ENCODE measurements around the gene CTNNBIP1. TPM values are rescaled to one million over a fixed set of nuclear protein-coding genes. Genes with fewer than 3 reads are reported as not detected.
A peak's percentile ranks its signal among the peaks of the same experiment; 100 is the strongest.

CTNNBIP1 gene
- total and polyA plus RNA-seq, 2 donors from 2014 or later: 21.9 to 26.4 TPM

- DNase-seq (no peak), FAIRE-seq (no peak)
- H3K9me3 ChIP-seq (ENCODE audit: control insufficient read depth in 2 of 3, insufficient read depth in 1 of 3, low read length in 3 of 3): no peaks in the 10 kb centered on the region
- peaks cover 0 to 5% (median 2%) of the 10 kb centered on the region in 3 donors for H3K4me1 ChIP-seq (ENCODE audit: control insufficient read depth in 2 of 3, insufficient read depth in 2 of 3, low read depth in 1 of 3, low read length in 3 of 3)
- no peak for TF ChIP-seq CTCF (IDR thresholded peaks at IDR 0.05; ENCODE audit: borderline replicate concordance, extremely low read depth, insufficient read depth)
- no peak overlapping the region for H3K9ac ChIP-seq (ENCODE audit: low read length in 3 of 3)
- intact Hi-C loops (cut with DNase I): no loop called here
- H3K27ac ChIP-seq (ENCODE audit: low read depth in 2 of 2, low read length in 2 of 2): no peak overlapping the region
- H3K27me3 ChIP-seq (ENCODE audit: control insufficient read depth, insufficient read depth, low read length): no peaks in the 10 kb centered on the region
- H3K4me3 ChIP-seq (ENCODE audit: low read length in 3 of 3): no peak overlapping the region
- H3K36me3 ChIP-seq (ENCODE audit: control insufficient read depth in 2 of 3, insufficient read depth in 3 of 3, low read length in 3 of 3): no peaks in the 10 kb centered on the region
Observed at GRCh38 chr1:9816199-9816598, 93.9 kb downstream of the CTNNBIP1 start.

- peaks cover 0 to 7% (median 2%) of the 10 kb centered on the region in 3 donors for H3K4me1 ChIP-seq (ENCODE audit: control insufficient read depth in 2 of 3, insufficient read depth in 2 of 3, low read depth in 1 of 3, low read length in 3 of 3)
- no peaks in the 10 kb centered on the region for H3K9me3 ChIP-seq (ENCODE audit: control insufficient read depth in 2 of 3, insufficient read depth in 1 of 3, low read length in 3 of 3)
- no peak overlapping the region for H3K27ac ChIP-seq (ENCODE audit: low read depth in 2 of 2, low read length in 2 of 2)
- no peak for TF ChIP-seq CTCF (IDR thresholded peaks at IDR 0.05; ENCODE audit: borderline replicate concordance, extremely low read depth, insufficient read depth)
- no peaks in the 10 kb centered on the region for H3K27me3 ChIP-seq (ENCODE audit: control insufficient read depth, insufficient read depth, low read length)
- no peak for DNase-seq
- H3K36me3 ChIP-seq (ENCODE audit: control insufficient read depth in 2 of 3, insufficient read depth in 3 of 3, low read length in 3 of 3): no peaks in the 10 kb centered on the region
- FAIRE-seq: no peak
- no peak overlapping the region for H3K4me3 ChIP-seq (ENCODE audit: low read length in 3 of 3)
- intact Hi-C loops (cut with DNase I): no loop called here
- H3K9ac ChIP-seq (ENCODE audit: low read length in 3 of 3): no peak overlapping the region
Observed at GRCh38 chr1:9815150-9815549, 94.9 kb downstream of the CTNNBIP1 start.

- Histone ChIP-seq H3K27ac (ENCODE audit: low read depth in 2 of 2, low read length in 2 of 2) (no peak overlapping the region), H3K4me3 (ENCODE audit: low read length in 3 of 3) (no peak overlapping the region), H3K9ac (ENCODE audit: low read length in 3 of 3) (no peak overlapping the region), H3K27me3 (ENCODE audit: control insufficient read depth, insufficient read depth, low read length) (no peaks in the 10 kb centered on the region), H3K36me3 (ENCODE audit: control insufficient read depth in 2 of 3, insufficient read depth in 3 of 3, low read length in 3 of 3) (no peaks in the 10 kb centered on the region), H3K4me1 (ENCODE audit: control insufficient read depth in 2 of 3, insufficient read depth in 2 of 3, low read depth in 1 of 3, low read length in 3 of 3) (peaks cover 0 to 7% (median 2%) of the 10 kb centered on the region in 3 donors), H3K9me3 (ENCODE audit: control insufficient read depth in 2 of 3, insufficient read depth in 1 of 3, low read length in 3 of 3) (no peaks in the 10 kb centered on the region)
- intact Hi-C loops (cut with DNase I): no loop called here
- no peak for TF ChIP-seq CTCF (IDR thresholded peaks at IDR 0.05; ENCODE audit: borderline replicate concordance, extremely low read depth, insufficient read depth)
- peak in 1 of 5 donors; percentile 12 for DNase-seq
- no peak for FAIRE-seq
Observed at GRCh38 chr1:9814619-9815018, 95.5 kb downstream of the CTNNBIP1 start.
